Stimulated activated naive CD8-positive, alpha-beta T cell treated with anti-CD3 and anti-CD28 coated beads, Interleukin-15, amount 100 ng/mL, for 72 hours (primary cell): ENCODE results near the gene RBBP8NL.

Experiments used
- ATAC-seq: fragments of 150-1000 bp; cut with Tn5 transposase; 2 replicates; pipeline ENCODE4 v1.10.0; 2021; ENCODE audit warnings: mild to moderate bottlenecking, moderate library complexity
- DNase-seq, 2 donors: peaks; one replicate each; pipeline ENCODE4 v3.0.0; 2021 to 2022
- H3K27ac Mint-ChIP-seq, 2 donors: one replicate each; pipeline ENCODE4 v1.8.0; 2022; ENCODE audit warnings: mild to moderate bottlenecking in 2 of 2, mixed read lengths in 2 of 2, moderate library complexity in 2 of 2
- H3K27me3 Mint-ChIP-seq: one replicate; pipeline ENCODE4 v1.8.0; 2022; ENCODE audit warnings: mixed read lengths
- H3K4me1 Mint-ChIP-seq: one replicate; pipeline ENCODE4 v1.8.0; 2022; ENCODE audit warnings: mild to moderate bottlenecking, mixed read lengths
- H3K4me3 Mint-ChIP-seq, 2 donors: one replicate each; pipeline ENCODE4 v1.8.0; 2022; ENCODE audit warnings: mild to moderate bottlenecking in 2 of 2, mixed read lengths in 2 of 2, moderate library complexity in 1 of 2
- H3K9me3 Mint-ChIP-seq, 2 donors: one replicate each; pipeline ENCODE4 v1.8.0; 2022; ENCODE audit warnings: mixed read lengths in 2 of 2

RBBP8NL gene

GRCh38 chr20:62410746-62411478 lies 16.4 kb downstream of the RBBP8NL start:
- DNase-seq (no peak), ATAC-seq (no peak)
- H3K27ac Mint-ChIP-seq, result peak overlapping the region in 1 of 2 donors; percentile 69
- peaks cover 17% of the 10 kb centered on the region for H3K27me3 Mint-ChIP-seq
- H3K4me3 Mint-ChIP-seq, result no peak overlapping the region
- peaks cover 27% of the 10 kb centered on the region for H3K4me1 Mint-ChIP-seq
- H3K9me3 Mint-ChIP-seq, result no peaks in the 10 kb centered on the region

GRCh38 chr20:62409931-62410745 lies 17.2 kb downstream of the RBBP8NL start:
- Mint-ChIP-seq H3K9me3 (no peaks in the 10 kb centered on the region), H3K27ac (peak overlapping the region in 1 of 2 donors; percentile 15), H3K4me1 (peaks cover 35% of the 10 kb centered on the region), H3K27me3 (peaks cover 17% of the 10 kb centered on the region), H3K4me3 (peak overlapping the region in 1 of 2 donors; percentile 49)
- DNase-seq, result peak; percentile 39 to 45
- no peak for ATAC-seq

- Mint-ChIP-seq H3K27ac (no peak overlapping the region), H3K27me3 (peaks cover 17% of the 10 kb centered on the region), H3K4me3 (no peak overlapping the region), H3K4me1 (peaks cover 40% of the 10 kb centered on the region), H3K9me3 (no peaks in the 10 kb centered on the region)
- DNase-seq (no peak), ATAC-seq (no peak)
Measured at GRCh38 chr20:62409086-62409853, 18.1 kb downstream of the RBBP8NL start.

GRCh38 chr20:62408640-62409039 lies 18.7 kb downstream of the RBBP8NL start:
- no peaks in the 10 kb centered on the region for H3K9me3 Mint-ChIP-seq
- no peak overlapping the region for H3K27ac Mint-ChIP-seq
- H3K4me3 Mint-ChIP-seq, result no peak overlapping the region
- H3K27me3 Mint-ChIP-seq, result peaks cover 17% of the 10 kb centered on the region
- no peak for ATAC-seq
- DNase-seq, result no peak
- peaks cover 43% of the 10 kb centered on the region for H3K4me1 Mint-ChIP-seq

GRCh38 chr20:62408055-62408454 lies 19.3 kb downstream of the RBBP8NL start:
- DNase-seq (no peak), ATAC-seq (no peak)
- peaks cover 43% of the 10 kb centered on the region for H3K4me1 Mint-ChIP-seq
- H3K27me3 Mint-ChIP-seq, result peaks cover 17% of the 10 kb centered on the region
- H3K27ac Mint-ChIP-seq, result peak overlapping the region; percentile 86 to 95
- H3K4me3 Mint-ChIP-seq, result peak overlapping the region; percentile 84 to 85
- no peaks in the 10 kb centered on the region for H3K9me3 Mint-ChIP-seq

GRCh38 chr20:62407221-62407992 lies 19.9 kb downstream of the RBBP8NL start, which contains the start of gene CABLES2:
Gene CABLES2, minus strand, starts transcription at chr20:62407285. Its CDS starts 9 bp downstream, at chr20:62407276.
- H3K9me3 Mint-ChIP-seq, result no peaks in the 10 kb centered on the region
- peaks cover 17% of the 10 kb centered on the region for H3K27me3 Mint-ChIP-seq
- peak; percentile 92 to 95 for DNase-seq
- H3K4me1 Mint-ChIP-seq, result peaks cover 43% of the 10 kb centered on the region
- ATAC-seq, result peak; percentile 93
- H3K4me3 Mint-ChIP-seq, result peak within 1 kb of the TSS; percentile 84 to 85
- peak within 1 kb of the TSS; percentile 86 to 95 for H3K27ac Mint-ChIP-seq

GRCh38 chr20:62406635-62407176 lies 20.6 kb downstream of the RBBP8NL start:
- DNase-seq, result no peak
- peaks cover 43% of the 10 kb centered on the region for H3K4me1 Mint-ChIP-seq
- H3K9me3 Mint-ChIP-seq, result no peaks in the 10 kb centered on the region
- peak overlapping the region in 1 of 2 donors; percentile 54 for H3K27ac Mint-ChIP-seq
- H3K4me3 Mint-ChIP-seq, result peak overlapping the region; percentile 77 to 83
- peaks cover 17% of the 10 kb centered on the region for H3K27me3 Mint-ChIP-seq
- ATAC-seq, result peak; percentile 10

- ATAC-seq (no peak), DNase-seq (no peak)
- Mint-ChIP-seq H3K27ac (peak overlapping the region; percentile 16 to 82), H3K27me3 (peaks cover 17% of the 10 kb centered on the region), H3K9me3 (no peaks in the 10 kb centered on the region), H3K4me1 (peaks cover 44% of the 10 kb centered on the region), H3K4me3 (peak overlapping the region; percentile 77 to 83)
Measured at GRCh38 chr20:62405981-62406513, 21.3 kb downstream of the RBBP8NL start.

GRCh38 chr20:62405108-62405980 lies 22.0 kb downstream of the RBBP8NL start:
- Mint-ChIP-seq H3K4me3 (peak overlapping the region; percentile 77 to 83), H3K27ac (peak overlapping the region in 1 of 2 donors; percentile 82), H3K4me1 (peaks cover 45% of the 10 kb centered on the region), H3K9me3 (no peaks in the 10 kb centered on the region), H3K27me3 (peaks cover 14% of the 10 kb centered on the region)
- no peak for DNase-seq
- ATAC-seq, result no peak

- peaks cover 39% of the 10 kb centered on the region for H3K4me1 Mint-ChIP-seq
- ATAC-seq, result no peak
- H3K27ac Mint-ChIP-seq, result no peak overlapping the region
- no peaks in the 10 kb centered on the region for H3K9me3 Mint-ChIP-seq
- H3K27me3 Mint-ChIP-seq, result peaks cover 8% of the 10 kb centered on the region
- DNase-seq, result no peak
- no peak overlapping the region for H3K4me3 Mint-ChIP-seq
Measured at GRCh38 chr20:62404761-62405107, 22.6 kb downstream of the RBBP8NL start.

- no peaks in the 10 kb centered on the region for H3K9me3 Mint-ChIP-seq
- H3K4me1 Mint-ChIP-seq, result peaks cover 34% of the 10 kb centered on the region
- peak overlapping the region in 1 of 2 donors; percentile 19 for H3K4me3 Mint-ChIP-seq
- H3K27me3 Mint-ChIP-seq, result peaks cover 3% of the 10 kb centered on the region
- H3K27ac Mint-ChIP-seq, result no peak overlapping the region
- DNase-seq (no peak), ATAC-seq (no peak)
Measured at GRCh38 chr20:62404112-62404665, 23.1 kb downstream of the RBBP8NL start.

GRCh38 chr20:62403331-62403730 lies 24.0 kb downstream of the RBBP8NL start:
- H3K4me3 Mint-ChIP-seq, result no peak overlapping the region
- ATAC-seq, result no peak

GRCh38 chr20:62402456-62403150 lies 24.7 kb downstream of the RBBP8NL start:
- Mint-ChIP-seq H3K27me3 (no peaks in the 10 kb centered on the region), H3K9me3 (peaks cover 0 to 8% of the 10 kb centered on the region in 2 donors), H3K4me1 (peaks cover 31% of the 10 kb centered on the region), H3K27ac (no peak overlapping the region), H3K4me3 (no peak overlapping the region)
- no peak for ATAC-seq
- DNase-seq, result no peak

More at GRCh38 chr20:62403331-62403730, 24.0 kb downstream of the RBBP8NL start:
- DNase-seq, result no peak
- Mint-ChIP-seq H3K9me3 (peaks cover 0 to under 1% of the 10 kb centered on the region in 2 donors), H3K27me3 (no peaks in the 10 kb centered on the region), H3K27ac (no peak overlapping the region), H3K4me1 (peaks cover 34% of the 10 kb centered on the region)
